Esophagus muscularis mucosa (tissue), 2 donors: Measurements from ENCODE around the gene PCNX3.

Experiments
- EP300 ChIP-seq: sonication (generic); formaldehyde crosslinking; IDR thresholded peaks from one replicate; pipeline ENCODE4 v1.6.1; 2017; ENCODE audit warnings: antibody characterized with exemption
- POLR2A ChIP-seq: fragments of 450-650 bp; IDR thresholded peaks from one replicate; pipeline ENCODE4 v1.6.1; 2017; ENCODE audit warnings: antibody characterized with exemption, moderate library complexity, mild to moderate bottlenecking, low read depth

- TF ChIP-seq EP300 (no peak), POLR2A (no peak)
Measured at GRCh38 chr11:65622011-65622410, 6.4 kb downstream of the PCNX3 start.
